MM.1S (cell line): ENCODE data around the gene PTPRD.

ENCODE experiments used
- DNase-seq: peaks from one replicate; pipeline ENCODE4 v3.0.0-alpha.2; 2015
- H2AFZ ChIP-seq: fragments of 300-600 bp; sonication (generic); 2 replicates; pipeline ENCODE4 v1.6.0; 2016; ENCODE audit warnings: antibody characterized with exemption, low read length
- H3F3A ChIP-seq: fragments of 300-600 bp; sonication (generic); 2 replicates; pipeline ENCODE4 v1.6.1; 2016; ENCODE audit warnings: mild to moderate bottlenecking, antibody characterized with exemption, low read length, moderate library complexity, mixed read lengths; ENCODE audit not compliant: insufficient read depth
- H3K27ac ChIP-seq: fragments of 300-600 bp; sonication (generic); 2 replicates; pipeline ENCODE4 v1.5.1; 2016; ENCODE audit warnings: mild to moderate bottlenecking, low read length
- H3K27me3 ChIP-seq: fragments of 300-600 bp; sonication (generic); replicated peaks from 2 replicates; pipeline ENCODE4 v1.6.0; 2016; ENCODE audit warnings: low read length; ENCODE audit not compliant: insufficient read depth
- H3K36me3 ChIP-seq: fragments of 300-600 bp; sonication (generic); replicated peaks from 2 replicates; pipeline ENCODE4 v1.6.1; 2016; ENCODE audit warnings: mild to moderate bottlenecking, low read length, mixed read lengths; ENCODE audit not compliant: insufficient read depth
- H3K4me1 ChIP-seq: fragments of 300-600 bp; sonication (generic); 2 replicates; pipeline ENCODE4 v1.6.1; 2016; ENCODE audit warnings: low read length, mixed read lengths
- H3K4me2 ChIP-seq: fragments of 300-600 bp; sonication (generic); 2 replicates; pipeline ENCODE4 v1.6.0; 2016; ENCODE audit warnings: low read depth, low read length
- H3K4me3 ChIP-seq: fragments of 300-600 bp; sonication (generic); 2 replicates; pipeline ENCODE4 v1.5.1; 2016; ENCODE audit warnings: low read length, mixed read lengths
- H3K79me2 ChIP-seq: fragments of 300-600 bp; sonication (generic); 2 replicates; pipeline ENCODE4 v1.6.1; 2016; ENCODE audit warnings: mixed run types, low read length, mixed read lengths
- H3K9ac ChIP-seq: fragments of 300-600 bp; sonication (generic); 2 replicates; pipeline ENCODE4 v1.6.1; 2016; ENCODE audit warnings: low read length, mixed read lengths
- H3K9me2 ChIP-seq: fragments of 300-600 bp; sonication (generic); replicated peaks from 2 replicates; pipeline ENCODE4 v1.6.1; 2016; ENCODE audit warnings: mild to moderate bottlenecking, low read length, mixed read lengths; ENCODE audit not compliant: insufficient read depth
- H3K9me3 ChIP-seq: fragments of 300-600 bp; sonication (generic); replicated peaks from 2 replicates; pipeline ENCODE4 v1.6.1; 2016; ENCODE audit warnings: mild to moderate bottlenecking, low read length, mixed read lengths; ENCODE audit not compliant: insufficient read depth
- H4K20me1 ChIP-seq: fragments of 300-600 bp; sonication (generic); 2 replicates; pipeline ENCODE4 v1.6.1; 2016; ENCODE audit warnings: mild to moderate bottlenecking, low read length, moderate library complexity, mixed read lengths; ENCODE audit not compliant: insufficient read depth
- CTCF ChIP-seq: fragments of 300-600 bp; sonication (generic); IDR thresholded peaks from 2 replicates; pipeline ENCODE4 v1.5.1; 2016; ENCODE audit warnings: antibody characterized with exemption, low read length, mixed read lengths
- EZH2 ChIP-seq: fragments of 300-600 bp; sonication (generic); optimal IDR thresholded peaks from 2 replicates; pipeline ENCODE3; 2017; ENCODE audit warnings: low read depth, mild to moderate bottlenecking, antibody characterized with exemption, low read length, mixed read lengths
- EZH2phosphoT487 ChIP-seq: fragments of 300-600 bp; sonication (generic); IDR thresholded peaks from 2 replicates; pipeline ENCODE4 v1.6.1; 2018; ENCODE audit warnings: antibody characterized with exemption, low read length

The PTPRD gene

GRCh38 chr9:8826281-8826680 is 1786.5 kb downstream of the PTPRD start:
- no peaks in the 10 kb centered on the region for H3K79me2 ChIP-seq

DNA sequence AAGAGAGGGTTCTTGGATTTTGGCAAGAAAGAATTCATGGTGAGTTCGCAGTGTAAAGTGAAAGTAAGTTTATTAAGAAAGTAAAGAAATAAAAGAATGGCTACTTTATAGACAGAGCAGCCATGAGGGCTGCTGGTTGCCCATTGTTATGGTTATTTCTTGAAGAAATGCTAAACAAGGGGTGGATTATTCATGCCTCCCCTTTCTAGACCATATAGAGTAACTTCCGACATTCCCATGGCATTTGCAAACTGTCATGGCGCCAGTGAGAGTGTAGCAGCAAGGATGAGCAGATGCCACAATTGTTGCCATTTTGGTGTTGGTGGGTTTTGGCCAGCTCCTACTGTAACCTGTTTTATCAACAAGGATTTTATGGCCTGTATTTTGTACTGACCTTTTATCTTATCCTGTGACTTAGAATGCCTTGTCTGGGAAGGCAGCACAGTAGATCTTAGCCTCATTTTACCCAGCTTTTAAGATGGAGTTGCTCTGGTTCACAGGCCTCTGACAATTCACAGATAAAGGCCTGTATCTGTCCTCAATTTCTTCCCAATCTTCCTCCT is 1787.1 kb downstream of the PTPRD start:
- DNase-seq: peak; percentile 12
- Histone ChIP-seq H3F3A (peaks cover 9% of the 10 kb centered on the region; the same call in 1 of the 2 replicates), H2AFZ (no peak overlapping the region), H3K4me3 (no peak overlapping the region), H3K9me3 (no peaks in the 10 kb centered on the region), H3K9ac (no peak overlapping the region), H3K9me2 (no peaks in the 10 kb centered on the region), H4K20me1 (no peaks in the 10 kb centered on the region), H3K4me2 (0 out of 2 replicates have a peak overlapping the region, but pooled peaks have one; percentile 20), H3K79me2 (no peaks in the 10 kb centered on the region), H3K36me3 (no peaks in the 10 kb centered on the region), H3K27ac (no peak overlapping the region), H3K4me1 (peaks cover 23% of the 10 kb centered on the region), H3K27me3 (no peaks in the 10 kb centered on the region)
- TF ChIP-seq EZH2: no peak
- TF ChIP-seq CTCF: no peak

More at GRCh38 chr9:8826281-8826680, 1786.5 kb downstream of the PTPRD start:
- Histone ChIP-seq H3K4me1 (peaks cover 19% of the 10 kb centered on the region), H3K4me2 (no peak overlapping the region), H3K27me3 (no peaks in the 10 kb centered on the region), H3K9me2 (no peaks in the 10 kb centered on the region), H3K9me3 (no peaks in the 10 kb centered on the region), H3K36me3 (no peaks in the 10 kb centered on the region), H4K20me1 (no peaks in the 10 kb centered on the region), H3K27ac (no peak overlapping the region), H3K4me3 (no peak overlapping the region), H3F3A (peaks cover 9% of the 10 kb centered on the region; the same call in 1 of the 2 replicates), H2AFZ (no peak overlapping the region), H3K9ac (no peak overlapping the region)
- DNase-seq: no peak
- TF ChIP-seq CTCF (no peak), EZH2phosphoT487 (no peak), EZH2 (no peak)

- H4K20me1 ChIP-seq: no peaks in the 10 kb centered on the region
- H3K9ac ChIP-seq: no peak overlapping the region
- peaks cover 9% of the 10 kb centered on the region; the same call in 1 of the 2 replicates for H3F3A ChIP-seq
- H3K27me3 ChIP-seq: no peaks in the 10 kb centered on the region
- H3K27ac ChIP-seq: no peak overlapping the region
- TF ChIP-seq EZH2phosphoT487 (no peak), CTCF (no peak), EZH2 (no peak)
- no peak for DNase-seq
- no peaks in the 10 kb centered on the region for H3K9me2 ChIP-seq
- no peaks in the 10 kb centered on the region for H3K9me3 ChIP-seq
- no peak overlapping the region for H2AFZ ChIP-seq
- no peaks in the 10 kb centered on the region for H3K79me2 ChIP-seq
- H3K4me3 ChIP-seq: no peak overlapping the region
- H3K4me2 ChIP-seq: no peak overlapping the region
- peaks cover 23% of the 10 kb centered on the region for H3K4me1 ChIP-seq
- no peaks in the 10 kb centered on the region for H3K36me3 ChIP-seq
Observed at GRCh38 chr9:8823131-8823895, 1789.5 kb downstream of the PTPRD start.
